G401 (cell line): ENCODE results near the gene ARL14. TPM values are rescaled to one million over a fixed set of nuclear protein-coding genes. Genes with fewer than 3 reads are reported as not detected.

Source experiments
- DNase-seq: peaks from one replicate; pipeline ENCODE4 v3.0.0-alpha.2; 2015; ENCODE audit warnings: low spot score
- in situ Hi-C: cut with HindIII; loops from 2 replicates; pipeline ENCODE4 v1.10.0; 2016; ENCODE audit warnings: low sequenced_read_pairs, mixed read lengths
- total RNA-seq: library from RNA; depleted of rRNA; stranded (reverse); fragments of >200 nt; shearing (Covaris generic); gene quantifications from 2 replicates; pipeline ENCODE4 v1.2.3, GENCODE V29; 2014

ARL14 gene
- total RNA-seq, 1 experiment from 2014 or later, result not detected

DNA sequence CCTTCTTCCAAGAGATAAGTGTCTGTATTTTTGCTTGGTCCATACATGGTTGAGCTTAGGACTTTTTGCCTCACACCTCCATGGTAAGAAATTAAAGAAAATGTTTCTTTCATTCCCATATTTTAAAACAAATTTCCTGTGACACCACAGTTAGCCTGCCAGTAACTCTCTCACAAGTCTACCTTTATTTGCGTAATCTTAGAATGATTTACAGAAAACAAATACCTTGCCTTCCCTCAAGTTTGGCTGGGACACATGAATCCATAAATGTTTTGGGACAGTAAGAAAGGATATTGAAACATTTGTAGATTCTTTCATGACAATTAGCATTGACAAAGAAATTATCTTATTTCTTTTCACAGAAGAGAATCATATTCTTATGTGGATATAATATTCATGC lies 3.8 kb upstream of the ARL14 start:
- DNase-seq, result no peak
- in situ Hi-C loops, result no loop called here

DNA sequence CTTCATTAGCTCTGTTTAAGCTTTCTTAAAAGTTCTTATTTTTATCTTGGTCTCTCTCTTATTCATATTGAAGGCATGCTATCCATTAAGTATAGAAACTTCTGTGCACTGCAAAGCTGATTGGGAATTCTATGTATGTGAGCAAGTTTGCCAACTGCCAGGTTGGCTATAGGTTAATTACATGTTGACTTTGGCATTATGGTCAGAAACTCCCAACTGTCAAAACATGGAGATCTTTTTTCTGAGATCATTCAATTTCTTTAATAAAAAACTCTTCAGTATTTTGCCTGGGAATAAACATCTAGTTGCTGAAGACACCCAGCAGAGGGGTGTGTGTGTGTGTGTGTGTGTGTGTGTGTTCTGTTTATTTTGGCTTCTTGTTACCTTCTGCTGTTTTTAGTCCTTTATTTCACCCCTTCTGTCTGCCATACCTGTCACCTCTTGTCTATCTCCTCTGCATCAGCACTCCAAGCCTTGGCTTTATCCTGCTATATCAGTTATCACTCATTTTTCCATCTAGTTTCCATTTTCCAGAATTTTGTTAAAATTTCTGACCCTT lies 1.3 kb upstream of the ARL14 start:
- DNase-seq, result no peak
- in situ Hi-C loops, result no loop called here

DNA sequence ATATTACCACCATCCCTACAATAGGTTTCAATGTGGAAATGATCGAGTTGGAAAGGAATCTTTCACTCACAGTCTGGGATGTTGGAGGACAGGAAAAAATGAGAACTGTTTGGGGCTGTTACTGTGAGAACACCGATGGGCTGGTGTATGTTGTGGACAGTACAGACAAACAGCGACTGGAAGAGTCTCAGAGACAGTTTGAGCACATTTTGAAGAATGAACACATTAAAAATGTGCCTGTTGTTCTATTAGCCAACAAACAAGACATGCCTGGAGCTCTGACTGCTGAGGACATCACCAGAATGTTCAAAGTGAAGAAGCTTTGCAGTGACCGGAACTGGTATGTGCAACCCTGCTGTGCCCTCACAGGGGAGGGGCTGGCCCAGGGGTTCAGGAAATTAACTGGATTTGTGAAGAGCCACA lies 510 bp downstream of the ARL14 start:
- in situ Hi-C loops, result no loop called here
- no peak for DNase-seq

DNA sequence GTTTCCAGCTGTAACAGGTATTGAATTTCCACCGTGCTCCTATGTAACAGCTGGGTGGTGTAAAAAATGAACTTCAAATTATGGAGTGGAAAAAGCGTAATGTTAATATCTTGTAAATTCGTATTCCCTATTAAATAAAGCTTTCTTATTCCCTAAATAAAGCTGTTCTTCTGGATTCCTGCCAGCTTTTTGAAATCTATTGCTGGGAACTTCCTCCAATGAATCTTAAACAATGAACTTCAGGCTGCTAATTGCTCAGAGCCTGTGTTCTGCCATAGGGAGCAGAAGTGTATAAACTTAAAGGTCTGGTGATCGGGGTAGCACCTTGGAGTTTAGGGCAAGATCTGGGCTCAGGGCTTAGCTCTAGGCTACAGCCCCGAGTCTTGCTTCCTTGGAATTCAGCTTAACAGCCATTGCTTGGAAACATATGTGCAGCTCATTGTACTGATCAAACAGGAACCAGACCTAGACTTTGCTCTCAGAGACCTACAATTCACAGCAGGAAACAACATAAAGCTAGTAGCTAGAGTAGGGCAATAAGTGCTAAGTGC lies 1.4 kb downstream of the ARL14 start:
- no peak for DNase-seq
- in situ Hi-C loops, result no loop called here

DNA sequence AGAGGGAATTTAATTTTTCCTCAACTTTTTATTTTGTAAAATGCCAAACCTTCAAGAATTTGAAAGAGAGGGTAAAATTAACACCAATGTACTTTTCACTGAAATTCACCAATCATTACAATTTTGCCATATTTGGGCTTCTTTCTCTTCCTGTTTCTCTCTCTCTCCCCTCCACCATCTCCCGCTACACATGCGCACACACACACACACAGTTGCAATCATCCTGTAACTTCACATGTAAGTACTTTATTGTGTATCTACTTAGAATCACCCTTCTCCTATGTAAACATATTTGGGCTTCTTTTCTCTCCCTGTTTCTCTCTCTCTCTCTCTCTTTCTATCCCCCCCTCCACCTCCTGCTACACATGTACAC lies 7.4 kb downstream of the ARL14 start:
- DNase-seq, result no peak
- in situ Hi-C loops, result no loop called here

DNA sequence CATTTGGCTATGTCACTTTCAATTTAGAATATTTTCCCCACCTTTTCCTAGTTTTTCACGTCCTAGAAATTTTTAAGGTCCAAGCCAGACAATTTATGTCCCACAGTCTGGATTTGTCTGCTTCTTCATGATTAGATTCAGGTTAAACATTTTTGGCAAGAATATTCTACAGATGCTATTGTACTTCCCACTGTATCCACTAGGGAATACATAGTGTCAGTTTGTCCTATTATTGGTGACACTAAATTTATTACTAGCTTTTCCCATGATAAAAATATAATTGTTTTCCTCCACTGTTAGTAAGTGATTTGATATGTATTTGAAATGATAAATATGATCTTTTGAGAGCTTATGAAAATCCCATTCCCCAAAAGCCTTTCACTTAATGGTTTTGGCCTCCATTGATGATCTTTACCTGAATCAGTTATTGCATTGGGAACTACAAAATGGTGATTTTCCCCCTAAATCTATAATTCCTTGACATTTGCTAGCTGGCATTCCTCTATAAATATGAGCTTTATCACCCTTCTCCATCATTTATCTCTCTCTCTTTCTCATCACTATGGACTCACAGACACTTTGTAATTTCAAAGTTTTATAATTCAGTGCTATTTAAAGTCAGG lies 8.3 kb downstream of the ARL14 start:
- in situ Hi-C loops, result no loop called here
- no peak for DNase-seq

DNA sequence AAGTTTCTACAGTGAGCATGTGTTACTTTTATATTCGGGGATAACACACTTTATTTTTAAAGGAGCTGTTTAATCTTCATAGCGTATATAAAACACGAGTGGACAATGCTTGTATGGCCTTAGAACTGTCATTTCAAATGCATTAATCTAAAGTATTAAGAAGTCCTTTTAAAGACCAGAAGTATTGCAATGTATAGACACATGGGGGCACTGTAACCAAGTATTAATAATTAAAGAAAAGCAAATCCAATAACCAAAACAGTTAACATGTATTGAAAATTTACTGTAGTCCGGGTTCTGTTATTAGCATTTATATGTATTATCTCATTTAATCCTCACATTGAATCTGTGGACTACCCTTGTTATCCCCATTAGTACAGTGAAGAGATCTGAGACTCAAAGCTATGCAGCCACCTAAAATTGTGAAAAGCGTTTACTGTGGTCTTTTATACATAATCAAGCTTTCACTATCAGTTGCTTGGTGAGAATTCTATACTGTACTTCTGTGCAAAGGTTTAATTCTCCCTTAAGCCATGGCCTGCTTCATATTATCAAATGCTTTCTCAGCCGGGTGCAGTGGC lies 10.1 kb downstream of the ARL14 start:
- in situ Hi-C loops, result no loop called here
- peak; percentile 10 for DNase-seq

DNA sequence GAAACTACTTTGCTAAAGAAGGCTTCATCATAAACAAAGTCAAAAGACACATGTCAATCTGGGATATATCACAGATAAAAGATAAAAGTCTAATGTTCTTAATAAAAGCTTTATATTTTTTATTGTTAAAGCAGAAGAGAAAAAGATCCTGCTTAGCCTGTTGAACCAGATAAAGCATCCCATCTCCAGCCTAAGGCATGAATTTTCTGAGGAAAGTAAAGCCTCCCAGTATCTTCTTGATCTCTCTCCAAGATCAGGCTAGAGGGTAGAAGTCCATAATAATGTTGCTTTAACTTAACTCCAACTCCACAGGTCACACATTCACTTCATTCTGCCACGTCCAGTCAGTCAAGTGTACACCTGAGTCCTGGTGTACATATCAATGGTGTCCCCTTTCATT lies 14.2 kb downstream of the ARL14 start:
- in situ Hi-C loops, result no loop called here
- no peak for DNase-seq

DNA sequence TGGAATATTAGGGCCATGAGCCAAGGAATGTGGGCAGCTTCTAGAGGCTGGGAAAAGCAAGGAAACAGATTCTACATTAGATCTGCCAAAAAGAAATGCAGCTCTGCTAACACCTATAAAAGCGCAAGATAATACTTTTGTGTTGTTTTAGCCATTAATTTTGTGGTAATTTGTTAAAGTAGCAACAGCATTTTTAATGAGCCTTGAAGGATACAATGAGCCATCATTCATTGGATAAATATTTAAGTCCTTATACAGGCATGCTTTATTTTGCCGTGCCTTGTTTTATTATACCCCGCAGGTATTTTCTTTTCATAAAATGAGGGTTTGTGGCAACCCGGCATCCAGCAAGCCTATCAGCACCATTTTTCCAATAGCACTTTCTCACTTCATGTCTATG lies 15.0 kb downstream of the ARL14 start:
- no peak for DNase-seq
- in situ Hi-C loops, result no loop called here

DNA sequence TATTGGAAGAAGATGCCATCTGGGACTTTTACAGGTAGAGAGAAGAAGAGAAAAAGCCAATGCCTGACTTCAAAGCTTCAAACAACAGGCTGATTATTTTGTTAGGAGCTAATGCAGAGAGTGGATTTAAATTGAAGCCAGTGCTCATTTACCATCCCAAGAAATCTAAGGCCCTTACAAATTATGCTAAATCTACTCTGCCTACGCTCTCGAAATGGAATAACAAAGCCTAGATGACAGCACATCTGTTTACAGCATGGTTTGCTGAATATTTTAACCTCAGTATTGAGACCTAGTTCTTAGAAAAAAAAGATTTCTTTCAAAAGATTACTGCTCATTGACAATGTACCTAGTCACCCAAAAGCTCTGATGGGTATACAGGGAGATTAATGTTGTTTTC lies 16.2 kb downstream of the ARL14 start:
- in situ Hi-C loops, result no loop called here

DNA sequence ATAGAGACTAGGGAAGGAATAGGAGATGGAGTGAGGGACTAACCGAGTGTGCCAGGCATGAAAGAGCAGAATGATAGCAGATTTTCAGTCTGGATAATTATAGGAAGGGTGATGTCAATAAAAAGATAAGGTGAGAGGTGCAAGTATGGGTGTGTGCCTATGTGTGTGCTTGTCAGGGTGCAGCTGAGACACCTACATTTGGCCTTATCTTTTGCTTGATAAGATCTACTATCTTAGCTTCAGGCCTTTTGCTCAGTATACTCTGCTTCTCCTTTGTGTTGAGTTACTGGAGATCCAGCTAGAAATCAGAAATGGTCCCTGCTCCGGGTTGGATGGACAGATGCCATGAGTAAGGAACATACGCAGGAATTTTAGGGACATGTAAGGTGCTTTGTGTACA lies 17.4 kb downstream of the ARL14 start:
- DNase-seq, result no peak
- in situ Hi-C loops, result no loop called here

More for the DNA sequence above, 16.2 kb downstream of the ARL14 start:
- no peak for DNase-seq

DNA sequence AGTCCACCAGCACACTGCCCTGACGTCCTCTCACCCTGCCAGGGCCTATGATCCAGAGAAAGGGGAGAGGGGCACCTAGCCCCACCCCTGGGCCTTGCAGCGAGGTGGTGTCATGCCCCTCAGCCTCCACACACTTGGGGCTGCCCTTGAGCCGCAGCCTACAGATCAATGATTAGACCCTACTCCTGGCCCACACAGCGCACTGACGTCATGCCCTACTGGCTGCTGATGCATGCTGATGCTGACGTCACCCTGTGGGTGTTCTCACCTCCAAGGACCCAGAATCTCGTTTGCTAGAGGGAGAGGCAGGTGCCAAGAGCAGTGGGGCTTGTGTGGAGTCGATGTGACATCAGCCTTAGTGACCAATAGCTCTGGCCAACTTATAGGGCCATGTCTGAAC lies 18.0 kb downstream of the ARL14 start:
- in situ Hi-C loops, result no loop called here
- DNase-seq, result no peak

DNA sequence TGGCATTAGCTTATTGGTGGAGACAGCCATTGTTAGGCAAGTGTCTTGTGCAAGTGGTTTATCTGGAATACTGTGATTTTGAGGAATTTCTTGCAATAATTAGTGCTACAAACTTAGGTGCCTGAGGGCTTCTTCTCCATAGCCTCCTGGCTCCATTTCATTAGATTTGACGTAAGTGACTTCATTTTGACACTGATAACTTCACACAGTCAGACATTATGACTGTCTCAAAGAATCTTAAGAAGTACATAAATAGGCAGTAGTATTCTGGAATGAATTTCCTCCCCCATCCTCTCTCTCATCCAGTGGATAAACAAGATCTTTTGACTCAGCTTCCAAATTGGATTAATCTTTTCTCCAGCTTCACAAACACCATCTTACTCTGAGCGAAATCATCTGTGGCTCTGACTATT lies 19.0 kb downstream of the ARL14 start:
- DNase-seq, result no peak
- in situ Hi-C loops, result no loop called here

DNA sequence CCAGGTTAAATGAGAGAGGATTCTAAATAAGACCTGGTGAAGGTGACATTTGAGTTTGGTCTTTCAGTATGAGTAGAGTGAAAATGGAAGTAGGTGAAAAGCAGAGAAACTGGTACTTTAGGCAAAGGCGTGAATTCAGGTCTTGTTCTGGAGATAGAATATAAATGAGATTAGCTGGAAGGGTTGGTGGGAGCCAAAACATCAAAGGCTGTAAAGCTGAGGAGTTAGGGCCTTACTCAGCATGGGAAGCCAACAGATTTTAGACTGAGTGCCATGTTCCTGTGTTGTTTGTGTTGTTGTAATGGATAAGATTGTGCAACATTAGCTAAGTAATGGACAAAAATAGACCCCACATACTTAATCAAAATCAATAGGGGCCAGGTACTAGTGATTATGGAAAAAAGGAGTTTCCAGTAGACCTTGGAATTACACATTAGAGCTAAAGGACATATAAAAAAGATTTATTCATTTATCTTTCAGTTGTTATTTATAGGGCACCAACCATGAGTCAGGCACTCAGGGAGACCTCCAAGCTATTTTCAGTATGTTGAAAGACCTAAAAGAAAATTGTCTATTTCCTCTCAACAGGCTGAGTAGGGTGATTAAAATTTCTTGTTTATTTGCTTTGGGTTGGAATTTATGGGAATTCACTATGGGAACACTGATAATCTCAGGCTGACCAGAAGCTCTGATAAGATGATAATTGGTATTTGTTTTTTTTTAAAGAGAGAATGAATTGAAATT lies 20.8 kb downstream of the ARL14 start:
- in situ Hi-C loops, result no loop called here

DNA sequence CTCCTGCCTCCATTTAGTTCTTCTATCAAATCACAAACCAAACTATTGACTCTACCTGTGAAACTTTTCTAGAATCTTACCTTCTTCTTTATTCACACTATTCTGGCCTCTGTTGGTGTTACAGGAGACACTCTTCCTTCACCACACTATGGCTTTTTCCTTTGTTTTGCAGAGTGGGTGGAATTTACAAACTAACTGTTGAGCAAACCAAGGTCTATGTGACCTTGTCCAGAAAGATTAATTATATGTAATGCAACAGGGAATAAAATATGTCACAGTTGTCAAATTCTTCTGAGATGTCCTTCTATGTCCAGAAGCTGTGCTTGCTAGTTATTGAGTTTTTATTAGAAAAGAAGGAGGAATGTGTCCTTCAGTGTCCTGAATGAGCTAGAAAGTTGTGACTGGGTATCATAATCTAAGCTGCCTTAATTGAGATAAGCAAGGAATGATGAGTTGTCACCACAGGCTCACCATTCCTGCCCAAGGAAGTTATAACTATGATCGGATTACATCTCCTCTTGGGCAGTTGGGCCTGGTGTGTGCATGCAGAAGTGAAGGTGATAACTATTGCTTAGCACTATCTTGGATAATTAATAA lies 21.7 kb downstream of the ARL14 start:
- no peak for DNase-seq
- in situ Hi-C loops, result no loop called here

More for the DNA sequence above, 20.8 kb downstream of the ARL14 start:
- no peak for DNase-seq

DNA sequence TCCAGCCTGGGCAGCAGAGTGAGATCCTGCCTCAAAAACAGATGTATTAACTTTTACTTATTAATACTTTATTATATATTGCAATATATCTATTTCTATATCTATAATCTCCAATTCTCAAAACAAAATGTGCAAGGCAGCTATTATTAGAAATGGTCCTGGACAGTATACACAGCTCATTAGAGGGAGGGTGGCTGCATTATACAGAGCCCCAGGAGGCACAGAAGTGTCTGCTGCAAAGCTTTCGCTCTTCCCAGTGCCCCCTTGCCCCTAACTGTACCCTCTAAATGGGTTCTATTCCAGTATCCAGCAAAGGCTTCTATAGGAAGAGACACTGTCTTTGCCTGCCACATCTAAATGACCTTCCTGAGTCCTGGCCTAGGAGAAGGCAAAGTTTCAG lies 24.5 kb downstream of the ARL14 start:
- in situ Hi-C loops, result no loop called here
- DNase-seq, result no peak

DNA sequence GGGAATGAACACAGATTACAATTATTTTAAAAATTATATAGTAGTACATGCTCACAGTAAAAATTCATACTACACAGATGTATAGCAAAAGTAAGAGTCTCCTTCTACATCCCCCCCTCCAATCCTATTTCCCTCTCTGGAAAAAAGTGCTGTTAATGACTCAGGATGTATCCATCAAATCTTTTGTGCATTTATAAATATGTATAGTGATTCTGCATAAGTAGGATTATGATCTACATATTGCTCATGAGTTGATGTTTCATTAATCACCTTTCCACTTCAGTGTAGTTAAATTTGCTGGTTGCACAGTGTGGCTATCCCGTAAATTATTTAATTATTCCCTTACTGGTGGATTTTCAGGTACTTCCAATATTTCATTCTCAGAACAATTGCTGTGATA lies 25.3 kb downstream of the ARL14 start:
- DNase-seq, result no peak
- in situ Hi-C loops, result no loop called here

DNA sequence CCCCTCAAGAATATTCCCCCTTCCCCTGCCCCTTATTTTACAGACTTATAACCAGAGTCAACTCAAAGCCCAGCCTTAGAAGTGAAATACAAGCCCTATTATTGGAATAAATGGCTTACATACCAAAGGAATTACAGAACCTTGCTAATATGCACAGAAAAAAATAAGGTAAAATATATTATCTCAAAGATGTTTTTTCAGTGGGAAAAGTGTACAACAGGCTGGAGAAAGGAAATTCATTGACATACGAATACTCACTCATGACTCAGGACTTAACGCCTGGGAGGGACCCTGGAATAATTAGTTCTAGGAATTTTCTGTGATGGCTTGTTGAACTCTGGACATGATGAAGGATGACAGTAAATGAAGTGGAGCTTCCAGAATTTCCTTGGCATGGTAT lies 27.0 kb downstream of the ARL14 start:
- in situ Hi-C loops, result no loop called here
- no peak for DNase-seq

DNA sequence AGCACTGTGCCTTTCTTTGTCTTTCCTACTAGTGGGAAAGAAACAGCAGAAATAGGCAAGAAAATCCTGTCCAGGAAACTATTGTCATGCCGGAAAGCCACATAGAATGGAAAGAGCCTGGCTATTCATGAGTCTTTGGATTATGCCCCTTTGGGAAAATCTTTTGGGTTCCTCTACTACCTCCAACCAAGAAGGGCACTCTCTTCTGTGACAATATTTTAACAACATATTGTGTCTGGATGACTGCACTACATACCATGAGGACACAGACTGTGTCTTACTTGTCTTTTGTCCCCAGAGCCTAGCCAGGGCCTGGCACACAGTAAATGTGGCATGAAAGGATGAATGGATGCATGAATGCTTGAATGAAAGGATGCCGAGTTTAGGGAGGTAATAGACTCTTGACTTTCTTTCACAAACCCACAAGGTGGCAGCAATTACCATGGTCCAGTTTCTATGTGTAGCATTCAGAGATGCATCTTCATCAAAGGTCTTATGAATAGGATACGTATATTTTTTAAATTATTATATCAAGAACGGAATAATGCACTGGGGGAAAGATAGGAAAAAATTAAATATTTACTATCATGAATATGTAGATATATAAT lies 30.3 kb downstream of the ARL14 start:
- DNase-seq, result peak; percentile 88
- in situ Hi-C loops, result no loop called here
